Colonic mucosa (tissue), 4 donors: ENCODE data around the gene NHEJ1. TPM values are rescaled to one million over a fixed set of nuclear protein-coding genes. Genes with fewer than 3 reads are reported as not detected.
A peak's percentile ranks its signal among the peaks of the same experiment; 100 is the strongest.

Experiments
- DNase-seq: peaks from one replicate; pipeline ENCODE4 v3.0.0-alpha.2; 2020
- H3K27ac ChIP-seq: fragments of 200-600 bp; one replicate; pipeline ENCODE4 v1.8.0; 2021
- H3K27me3 ChIP-seq: fragments of 200-600 bp; one replicate; pipeline ENCODE4 v1.8.0; 2021
- H3K36me3 ChIP-seq: fragments of 200-600 bp; one replicate; pipeline ENCODE4 v1.8.0; 2021
- H3K4me1 ChIP-seq: fragments of 200-600 bp; one replicate; pipeline ENCODE4 v1.8.0; 2021; ENCODE audit warnings: mild to moderate bottlenecking
- H3K4me3 ChIP-seq: fragments of 200-600 bp; one replicate; pipeline ENCODE4 v1.8.0; 2021
- H3K9ac ChIP-seq, 2 donors: one replicate each; pipeline ENCODE4 v1.7.0; 2013; ENCODE audit warnings: control low read depth in 2 of 2, low read depth in 2 of 2, low read length in 2 of 2
- H3K9me3 ChIP-seq: fragments of 200-600 bp; one replicate; pipeline ENCODE4 v1.8.0; 2021
- CTCF ChIP-seq: fragments of 200-600 bp; IDR thresholded peaks from one replicate; pipeline ENCODE4 v1.8.0; 2022; ENCODE audit warnings: antibody characterized with exemption, mild to moderate bottlenecking
- intact Hi-C: fragments of 100-400 bp; cut with DNase I; formaldehyde crosslinking; loops from one replicate; pipeline ENCODE4 v1.14.1; 2022
- total RNA-seq, 2 donors: library from RNA; stranded (reverse); fragmentation: NEBNext Ultra II Directional in 1 of 2; extraction: Animal tissue kit (Norgen Biotek cat#: 25700) in 1 of 2; gene quantifications; one replicate each; pipeline ENCODE4 v1.2.1, GENCODE V29; 2021
- donor health status: healthy.
- donor health status: DM: no; HTN: no; CAD: no.
- donor health status: DM: no; HTN: no; CAD: no.

Gene NHEJ1
- total RNA-seq, 2 donors from 2014 or later, result 30.7 to 51.1 TPM

- Histone ChIP-seq H3K9me3 (no peaks in the 10 kb centered on the region), H3K4me3 (no peak overlapping the region), H3K36me3 (no peaks in the 10 kb centered on the region), H3K9ac (no peak overlapping the region), H3K4me1 (no peaks in the 10 kb centered on the region), H3K27ac (no peak overlapping the region), H3K27me3 (no peaks in the 10 kb centered on the region)
- intact Hi-C loops, result no loop called here
- no peak for DNase-seq
- no peak for TF ChIP-seq CTCF
Observed at GRCh38 chr2:219031005-219031738, 129.4 kb downstream of the NHEJ1 start.

- Histone ChIP-seq H3K36me3 (no peaks in the 10 kb centered on the region), H3K4me1 (no peaks in the 10 kb centered on the region), H3K4me3 (no peak overlapping the region), H3K27me3 (no peaks in the 10 kb centered on the region), H3K9ac (no peak overlapping the region), H3K27ac (no peak overlapping the region), H3K9me3 (no peaks in the 10 kb centered on the region)
- no peak for TF ChIP-seq CTCF
- intact Hi-C loops, result no loop called here
- DNase-seq, result no peak
Observed at GRCh38 chr2:219030177-219030940, 130.3 kb downstream of the NHEJ1 start.

- no peak overlapping the region for H3K9ac ChIP-seq
- no peaks in the 10 kb centered on the region for H3K4me1 ChIP-seq
- peak; percentile 99 for TF ChIP-seq CTCF
- H3K36me3 ChIP-seq, result no peaks in the 10 kb centered on the region
- H3K4me3 ChIP-seq, result no peak overlapping the region
- H3K27me3 ChIP-seq, result no peaks in the 10 kb centered on the region
- peak; percentile 89 for DNase-seq
- no peak overlapping the region for H3K27ac ChIP-seq
- no peaks in the 10 kb centered on the region for H3K9me3 ChIP-seq
- intact Hi-C loops, result loop anchor here (5.0 kb wide), 1 partner anchor 128 kb away; no protein-coding TSS in a partner anchor
Observed at GRCh38 chr2:219029829-219030165, 130.8 kb downstream of the NHEJ1 start.

- DNase-seq, result no peak
- Histone ChIP-seq H3K9ac (no peak overlapping the region), H3K27me3 (no peaks in the 10 kb centered on the region), H3K4me1 (no peaks in the 10 kb centered on the region), H3K36me3 (no peaks in the 10 kb centered on the region), H3K4me3 (no peak overlapping the region), H3K9me3 (no peaks in the 10 kb centered on the region), H3K27ac (no peak overlapping the region)
- intact Hi-C loops, result loop anchor here (5.0 kb wide), 1 partner anchor 128 kb away; no protein-coding TSS in a partner anchor
- TF ChIP-seq CTCF, result no peak
Observed at GRCh38 chr2:219028996-219029828, 131.4 kb downstream of the NHEJ1 start.

- no peaks in the 10 kb centered on the region for H3K4me1 ChIP-seq
- no peak for DNase-seq
- no peaks in the 10 kb centered on the region for H3K36me3 ChIP-seq
- H3K27me3 ChIP-seq, result no peaks in the 10 kb centered on the region
- no peak for TF ChIP-seq CTCF
- H3K27ac ChIP-seq, result no peak overlapping the region
- intact Hi-C loops, result loop anchor here (5.0 kb wide), 1 partner anchor 129 kb away; no protein-coding TSS in a partner anchor
- H3K9ac ChIP-seq, result no peak overlapping the region
- no peaks in the 10 kb centered on the region for H3K9me3 ChIP-seq
- H3K4me3 ChIP-seq, result no peak overlapping the region
Observed at GRCh38 chr2:219028141-219028540, 132.5 kb downstream of the NHEJ1 start.
